WI38 (cell line): ENCODE data around the gene TUBA4B.
A peak's percentile ranks its signal among the peaks of the same experiment; 100 is the strongest.

Experiments
- H3K4me3 ChIP-seq: 2 replicates; pipeline ENCODE4 v1.5.1; 2011; ENCODE audit warnings: low read depth, mild to moderate bottlenecking, control low read depth, low read length
- TF ChIP-seq, protein P1 (sequence below): IDR thresholded peaks from 2 replicates; pipeline ENCODE4 v1.5.1; 2012; ENCODE audit warnings: low read depth, mild to moderate bottlenecking, control low read depth, low read length

The TUBA4B gene

DNA sequence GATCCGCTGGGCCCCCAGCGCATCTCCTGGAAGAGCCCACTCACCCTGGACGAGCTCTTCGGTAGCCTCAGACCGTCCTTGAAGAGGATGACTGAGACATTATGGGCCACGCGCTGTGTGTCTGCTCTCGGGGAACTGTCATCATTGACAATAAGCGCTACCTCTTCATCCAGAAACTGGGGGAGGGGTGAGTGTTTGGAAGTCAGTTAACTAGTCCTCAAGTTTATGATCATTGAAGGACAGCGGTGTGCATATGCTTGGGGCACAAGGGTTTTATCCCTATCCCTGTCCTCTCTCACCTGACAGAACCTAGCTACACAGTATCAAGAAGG is 7.2 kb upstream of the TUBA4B start:
- TF ChIP-seq, protein P1, sequence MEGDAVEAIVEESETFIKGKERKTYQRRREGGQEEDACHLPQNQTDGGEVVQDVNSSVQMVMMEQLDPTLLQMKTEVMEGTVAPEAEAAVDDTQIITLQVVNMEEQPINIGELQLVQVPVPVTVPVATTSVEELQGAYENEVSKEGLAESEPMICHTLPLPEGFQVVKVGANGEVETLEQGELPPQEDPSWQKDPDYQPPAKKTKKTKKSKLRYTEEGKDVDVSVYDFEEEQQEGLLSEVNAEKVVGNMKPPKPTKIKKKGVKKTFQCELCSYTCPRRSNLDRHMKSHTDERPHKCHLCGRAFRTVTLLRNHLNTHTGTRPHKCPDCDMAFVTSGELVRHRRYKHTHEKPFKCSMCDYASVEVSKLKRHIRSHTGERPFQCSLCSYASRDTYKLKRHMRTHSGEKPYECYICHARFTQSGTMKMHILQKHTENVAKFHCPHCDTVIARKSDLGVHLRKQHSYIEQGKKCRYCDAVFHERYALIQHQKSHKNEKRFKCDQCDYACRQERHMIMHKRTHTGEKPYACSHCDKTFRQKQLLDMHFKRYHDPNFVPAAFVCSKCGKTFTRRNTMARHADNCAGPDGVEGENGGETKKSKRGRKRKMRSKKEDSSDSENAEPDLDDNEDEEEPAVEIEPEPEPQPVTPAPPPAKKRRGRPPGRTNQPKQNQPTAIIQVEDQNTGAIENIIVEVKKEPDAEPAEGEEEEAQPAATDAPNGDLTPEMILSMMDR, result no peak
- peak overlapping the region; percentile 68 for H3K4me3 ChIP-seq

DNA sequence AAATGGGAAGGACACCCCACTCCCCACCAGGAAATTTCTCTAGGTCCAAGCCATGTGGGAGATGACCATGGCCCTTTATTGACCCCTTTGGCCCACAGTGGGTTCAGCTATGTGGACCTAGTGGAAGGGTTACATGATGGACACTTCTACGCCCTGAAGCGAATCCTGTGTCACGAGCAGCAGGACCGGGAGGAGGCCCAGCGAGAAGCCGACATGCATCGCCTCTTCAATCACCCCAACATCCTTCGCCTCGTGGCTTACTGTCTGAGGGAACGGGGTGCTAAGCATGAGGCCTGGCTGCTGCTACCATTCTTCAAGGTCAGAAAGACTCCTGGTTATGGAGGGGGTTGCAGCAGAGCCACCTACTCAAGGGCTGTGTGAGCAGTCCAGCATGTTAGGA is 6.5 kb upstream of the TUBA4B start:
- TF ChIP-seq, protein P1, result no peak
- no peak overlapping the region for H3K4me3 ChIP-seq

DNA sequence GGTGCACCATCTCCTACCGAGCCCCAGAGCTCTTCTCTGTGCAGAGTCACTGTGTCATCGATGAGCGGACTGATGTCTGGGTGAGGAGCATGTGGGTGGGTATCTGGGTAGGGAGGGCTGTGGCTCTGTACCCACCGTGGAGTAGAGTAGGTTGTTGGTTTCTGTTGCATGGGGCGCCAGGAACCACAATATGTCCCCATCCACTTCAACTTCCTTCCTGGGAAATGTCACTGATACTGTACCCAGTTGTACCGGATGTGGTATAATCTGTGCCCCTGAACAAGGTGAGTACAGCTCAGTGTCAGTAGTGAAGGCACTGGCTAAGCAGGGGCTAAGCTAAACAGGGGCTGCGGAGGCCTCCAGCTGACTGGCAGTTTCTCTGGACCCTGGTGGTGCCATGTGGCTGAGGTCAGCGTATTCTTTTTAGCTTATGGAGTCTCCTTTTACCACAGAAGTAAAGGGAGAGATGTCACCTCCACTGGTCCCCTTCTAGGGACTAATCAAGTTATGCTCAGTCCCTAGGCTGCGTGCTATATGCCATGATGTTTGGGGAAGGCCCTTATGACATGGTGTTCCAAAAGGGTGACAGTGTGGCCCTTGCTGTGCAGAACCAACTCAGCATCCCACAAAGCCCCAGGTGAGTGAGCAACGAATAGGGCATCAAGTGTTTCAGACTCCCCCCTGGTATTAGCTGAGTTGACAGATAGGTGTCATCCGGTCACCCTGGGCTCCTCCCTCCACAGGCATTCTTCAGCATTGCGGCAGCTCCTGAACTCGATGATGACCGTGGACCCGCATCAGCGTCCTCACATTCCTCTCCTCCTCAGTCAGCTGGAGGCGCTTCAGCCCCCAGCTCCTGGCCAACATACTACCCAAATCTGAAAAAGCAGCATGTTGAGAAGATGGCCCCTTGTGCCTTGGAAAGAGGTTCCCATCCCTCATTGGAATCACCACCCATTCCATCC is 5.1 kb upstream of the TUBA4B start:
- TF ChIP-seq, protein P1, result no peak
- no peak overlapping the region for H3K4me3 ChIP-seq

DNA sequence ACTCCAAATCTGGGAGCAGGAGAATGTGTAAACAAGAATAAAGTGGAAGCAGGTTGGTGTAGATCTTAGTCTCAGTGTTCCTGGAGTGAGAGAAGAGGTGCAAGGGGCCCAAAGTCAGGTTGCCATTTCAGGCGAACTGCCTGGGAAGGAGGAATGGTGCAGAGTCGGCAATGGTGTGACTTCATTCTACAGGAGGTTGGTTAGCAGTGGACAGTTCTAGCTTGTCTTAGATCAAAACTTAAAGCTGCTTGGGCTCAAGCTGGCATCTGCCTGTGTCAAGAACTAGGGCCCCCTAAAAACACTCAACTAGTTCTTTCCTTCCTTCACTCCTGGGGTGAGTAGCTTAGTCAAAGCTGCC is 4.2 kb upstream of the TUBA4B start:
- no peak overlapping the region for H3K4me3 ChIP-seq
- TF ChIP-seq, protein P1, result no peak

DNA sequence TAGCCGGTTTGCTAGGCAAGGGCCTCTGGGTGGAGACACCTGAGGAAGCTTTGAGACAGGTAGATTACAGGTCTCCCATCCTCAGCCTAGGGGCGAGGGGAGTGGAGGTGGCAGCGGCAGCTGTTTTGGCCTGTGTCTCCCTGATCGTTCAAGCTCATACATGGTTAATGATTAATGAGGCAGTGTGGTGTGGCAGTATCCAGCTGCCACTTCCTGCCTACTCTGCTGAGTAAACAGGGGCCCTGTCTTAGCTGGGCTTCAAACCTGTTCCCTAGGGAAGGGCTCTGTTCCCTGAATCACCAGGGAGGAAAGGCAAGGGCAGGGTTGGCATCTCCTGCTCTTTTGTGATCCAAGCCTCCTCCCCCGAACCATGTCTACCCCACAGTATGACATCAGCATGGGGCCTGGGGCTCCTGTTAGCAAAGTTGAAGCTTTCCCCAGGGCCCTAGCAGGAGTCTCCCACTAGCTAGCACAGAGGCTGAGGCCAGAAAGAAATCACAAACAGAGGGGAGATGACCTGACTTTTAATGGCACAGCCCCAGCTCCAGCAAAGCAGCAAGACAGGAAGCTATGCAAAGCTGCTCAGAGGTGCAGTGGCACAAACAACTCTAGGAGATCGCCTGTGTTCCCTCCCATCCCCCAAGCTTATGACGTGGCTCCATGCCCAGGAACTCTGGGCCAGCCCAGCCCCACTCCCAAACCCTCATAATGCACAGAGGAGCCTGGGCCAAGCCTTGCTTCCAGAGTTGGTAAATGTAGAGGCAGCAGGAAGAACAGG is 3.7 kb upstream of the TUBA4B start:
- TF ChIP-seq, protein P1, result no peak
- H3K4me3 ChIP-seq, result no peak overlapping the region

DNA sequence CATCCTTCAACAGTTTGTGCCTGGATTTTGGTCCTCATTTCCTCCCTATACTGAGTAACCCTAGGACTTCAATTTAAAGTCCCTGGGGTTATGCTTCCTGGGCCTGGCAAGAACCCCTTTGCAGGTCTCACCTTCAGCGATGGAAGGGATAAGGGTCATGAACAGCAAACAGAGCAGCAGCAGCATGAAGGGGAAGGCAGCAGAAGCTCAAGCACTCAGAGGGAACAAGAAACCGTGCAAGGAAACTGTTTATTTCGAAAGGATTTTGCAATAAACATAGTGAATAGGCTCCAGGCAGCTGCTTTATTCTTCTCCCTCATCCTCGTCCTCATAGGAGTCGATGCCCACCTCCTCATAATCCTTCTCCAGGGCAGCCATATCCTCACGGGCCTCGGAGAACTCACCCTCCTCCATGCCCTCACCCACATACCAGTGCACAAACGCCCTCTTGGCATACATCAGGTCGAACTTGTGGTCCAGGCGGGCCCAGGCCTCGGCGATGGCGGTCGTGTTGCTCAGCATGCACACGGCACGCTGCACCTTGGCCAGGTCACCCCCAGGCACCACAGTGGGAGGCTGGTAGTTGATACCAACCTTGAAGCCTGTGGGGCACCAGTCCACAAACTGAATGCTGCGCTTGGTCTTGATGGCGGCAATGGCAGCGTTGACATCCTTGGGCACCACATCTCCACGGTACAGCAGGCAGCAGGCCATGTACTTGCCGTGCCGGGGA is 2.8 kb upstream of the TUBA4B start:
- no peak overlapping the region for H3K4me3 ChIP-seq
- TF ChIP-seq, protein P1, result no peak
